Measurements from ENCODE around the gene WDR1.

DNA sequence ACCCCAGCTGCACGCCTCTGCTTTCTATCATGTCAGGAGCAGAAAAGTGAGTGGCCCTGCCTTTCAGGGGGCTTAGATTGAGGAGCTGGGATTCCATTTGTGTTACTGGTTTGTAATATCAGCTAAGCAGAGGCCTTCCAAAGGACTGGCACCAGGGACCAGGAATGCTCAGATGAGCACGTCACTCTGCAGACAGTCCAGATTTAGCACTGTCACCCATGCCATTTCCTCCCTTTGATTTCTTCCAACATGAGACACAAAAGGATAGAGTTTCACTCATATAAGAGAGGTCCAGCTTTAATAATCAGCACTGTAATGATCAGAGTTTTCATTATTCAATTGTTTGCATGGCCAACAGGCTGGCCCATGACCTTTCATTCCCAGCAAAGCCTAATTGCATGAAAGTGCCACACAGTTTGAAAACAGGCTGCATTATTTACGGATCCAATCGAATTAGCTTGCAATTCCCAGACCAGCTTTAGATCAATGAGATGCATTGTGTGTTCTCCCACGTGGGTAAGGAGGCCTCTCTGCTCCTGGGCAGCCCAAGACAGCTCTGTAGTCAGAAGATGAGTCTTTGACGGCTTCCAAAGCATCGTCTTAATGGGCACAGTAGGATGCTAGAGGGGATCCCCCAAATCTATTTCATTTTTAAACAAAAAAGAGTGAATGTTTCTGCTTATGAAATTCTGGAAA lies 85.5 kb downstream of the WDR1 start:
- TF ChIP-seq, protein P1, sequence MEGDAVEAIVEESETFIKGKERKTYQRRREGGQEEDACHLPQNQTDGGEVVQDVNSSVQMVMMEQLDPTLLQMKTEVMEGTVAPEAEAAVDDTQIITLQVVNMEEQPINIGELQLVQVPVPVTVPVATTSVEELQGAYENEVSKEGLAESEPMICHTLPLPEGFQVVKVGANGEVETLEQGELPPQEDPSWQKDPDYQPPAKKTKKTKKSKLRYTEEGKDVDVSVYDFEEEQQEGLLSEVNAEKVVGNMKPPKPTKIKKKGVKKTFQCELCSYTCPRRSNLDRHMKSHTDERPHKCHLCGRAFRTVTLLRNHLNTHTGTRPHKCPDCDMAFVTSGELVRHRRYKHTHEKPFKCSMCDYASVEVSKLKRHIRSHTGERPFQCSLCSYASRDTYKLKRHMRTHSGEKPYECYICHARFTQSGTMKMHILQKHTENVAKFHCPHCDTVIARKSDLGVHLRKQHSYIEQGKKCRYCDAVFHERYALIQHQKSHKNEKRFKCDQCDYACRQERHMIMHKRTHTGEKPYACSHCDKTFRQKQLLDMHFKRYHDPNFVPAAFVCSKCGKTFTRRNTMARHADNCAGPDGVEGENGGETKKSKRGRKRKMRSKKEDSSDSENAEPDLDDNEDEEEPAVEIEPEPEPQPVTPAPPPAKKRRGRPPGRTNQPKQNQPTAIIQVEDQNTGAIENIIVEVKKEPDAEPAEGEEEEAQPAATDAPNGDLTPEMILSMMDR (IDR thresholded peaks at IDR 0.05 in 4 of 5, conservative IDR thresholded peaks at IDR 0.05 in 1 of 5): no peak
- TF ChIP-seq POLR2A (IDR thresholded peaks at IDR 0.05): no peak
